Hepatocyte (in vitro differentiated cells): ENCODE results near the gene SCN9A.

Experiments
- EZH2 ChIP-seq: fragments of 200-600 bp; sonication (generic); IDR thresholded peaks from 2 replicates; pipeline ENCODE4 v1.6.1; 2016; ENCODE audit warnings: antibody characterized with exemption, mild to moderate bottlenecking, borderline replicate concordance
- EZH2phosphoT487 ChIP-seq: fragments of 200-600 bp; sonication (generic); IDR thresholded peaks from one replicate; pipeline ENCODE4 v1.6.1; 2018; ENCODE audit warnings: antibody characterized with exemption, mild to moderate bottlenecking, low read depth, moderate library complexity; ENCODE audit not compliant: unreplicated experiment, severe bottlenecking
- TF ChIP-seq, protein P1 (sequence below): fragments of 200-600 bp; sonication (generic); IDR thresholded peaks from 2 replicates; pipeline ENCODE4 v1.5.1; 2016; ENCODE audit warnings: antibody characterized with exemption, mild to moderate bottlenecking; ENCODE audit not compliant: poor library complexity

DNA sequence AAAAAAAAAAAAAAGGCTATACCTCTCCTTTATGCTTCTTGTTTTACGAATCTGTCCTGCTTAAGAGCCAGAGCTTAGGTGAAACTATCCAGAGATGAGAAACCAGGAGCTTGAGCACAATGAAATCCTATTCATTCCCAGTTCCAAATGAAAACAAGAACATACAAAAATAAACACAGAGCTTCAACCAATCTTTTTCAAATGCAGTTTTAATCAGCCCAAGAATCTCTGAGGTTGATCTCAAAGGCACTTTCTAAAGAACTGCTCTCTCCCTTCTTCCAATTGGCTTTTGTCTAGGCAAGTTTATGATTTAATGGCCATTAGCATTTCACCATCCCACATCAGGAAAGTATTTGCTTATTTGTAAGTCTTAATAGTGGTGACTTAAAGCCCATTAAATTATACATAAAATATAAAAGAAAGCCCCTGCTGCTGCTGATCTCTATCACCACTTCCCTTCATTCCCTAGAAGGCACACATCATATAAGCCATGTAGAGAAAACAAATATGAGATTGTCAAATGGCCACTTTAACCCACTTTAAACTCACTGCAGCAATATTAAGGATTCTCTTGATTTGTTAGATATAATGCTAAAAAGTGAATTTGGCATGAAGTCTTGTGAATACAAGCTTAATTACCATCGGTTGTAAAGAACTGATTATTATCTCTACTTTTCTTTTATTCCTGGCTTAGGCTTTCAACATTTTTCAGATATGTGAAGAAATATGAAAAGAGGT, 29.3 kb upstream of the SCN9A start:
- TF ChIP-seq, protein P1, sequence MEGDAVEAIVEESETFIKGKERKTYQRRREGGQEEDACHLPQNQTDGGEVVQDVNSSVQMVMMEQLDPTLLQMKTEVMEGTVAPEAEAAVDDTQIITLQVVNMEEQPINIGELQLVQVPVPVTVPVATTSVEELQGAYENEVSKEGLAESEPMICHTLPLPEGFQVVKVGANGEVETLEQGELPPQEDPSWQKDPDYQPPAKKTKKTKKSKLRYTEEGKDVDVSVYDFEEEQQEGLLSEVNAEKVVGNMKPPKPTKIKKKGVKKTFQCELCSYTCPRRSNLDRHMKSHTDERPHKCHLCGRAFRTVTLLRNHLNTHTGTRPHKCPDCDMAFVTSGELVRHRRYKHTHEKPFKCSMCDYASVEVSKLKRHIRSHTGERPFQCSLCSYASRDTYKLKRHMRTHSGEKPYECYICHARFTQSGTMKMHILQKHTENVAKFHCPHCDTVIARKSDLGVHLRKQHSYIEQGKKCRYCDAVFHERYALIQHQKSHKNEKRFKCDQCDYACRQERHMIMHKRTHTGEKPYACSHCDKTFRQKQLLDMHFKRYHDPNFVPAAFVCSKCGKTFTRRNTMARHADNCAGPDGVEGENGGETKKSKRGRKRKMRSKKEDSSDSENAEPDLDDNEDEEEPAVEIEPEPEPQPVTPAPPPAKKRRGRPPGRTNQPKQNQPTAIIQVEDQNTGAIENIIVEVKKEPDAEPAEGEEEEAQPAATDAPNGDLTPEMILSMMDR: no peak
- TF ChIP-seq EZH2phosphoT487 (no peak), EZH2 (no peak)
